Measurements from ENCODE around the gene SCMH1.

Gene SCMH1

GRCh38 chr1:40987439-40988276 lies 254.4 kb downstream of the SCMH1 start:
- no peak for DNase-seq

GRCh38 chr1:40986956-40987355 lies 255.2 kb downstream of the SCMH1 start:
- DNase-seq: no peak

- DNase-seq: no peak
Observed at GRCh38 chr1:40986328-40986783, 255.8 kb downstream of the SCMH1 start.

- no peak for DNase-seq
Observed at GRCh38 chr1:40985875-40986274, 256.2 kb downstream of the SCMH1 start.

GRCh38 chr1:40985161-40985560 lies 256.9 kb downstream of the SCMH1 start:
- DNase-seq: no peak

- DNase-seq: no peak
Observed at GRCh38 chr1:40984531-40984930, 257.6 kb downstream of the SCMH1 start.

GRCh38 chr1:40984066-40984465 lies 258.0 kb downstream of the SCMH1 start:
- DNase-seq: no peak

- no peak for DNase-seq
Observed at GRCh38 chr1:40983286-40983685, 258.8 kb downstream of the SCMH1 start.

GRCh38 chr1:40982721-40983120 lies 259.4 kb downstream of the SCMH1 start:
- DNase-seq: no peak

GRCh38 chr1:40981691-40982448 lies 260.2 kb downstream of the SCMH1 start:
- DNase-seq: no peak

GRCh38 chr1:40980453-40981121 lies 261.5 kb downstream of the SCMH1 start:
- peak; percentile 12 for DNase-seq

GRCh38 chr1:40980068-40980452 lies 262.0 kb downstream of the SCMH1 start:
- DNase-seq: no peak

- DNase-seq: peak; percentile 89
Observed at GRCh38 chr1:40979241-40980067, 262.7 kb downstream of the SCMH1 start, which contains the start of gene CTPS1. Gene CTPS1, plus strand, starts transcription at chr1:40979696. Its CDS starts 3,595 bp downstream, at chr1:40983291.

- no peak for DNase-seq
Observed at GRCh38 chr1:40978886-40979240, 263.2 kb downstream of the SCMH1 start.

- DNase-seq: no peak
Observed at GRCh38 chr1:40977716-40978115, 264.4 kb downstream of the SCMH1 start.

All from effector CD8-positive, alpha-beta T cell (primary cell).